Neuronal stem cell (in vitro differentiated cells): ENCODE results near the gene MANEAL.

Source experiments
- DNase-seq: peaks from one replicate; pipeline ENCODE4 v3.0.0-alpha.2; 2013; ENCODE audit warnings: low spot score
- H2AFZ ChIP-seq: one replicate; pipeline ENCODE4 v1.6.1; 2013; ENCODE audit warnings: mild to moderate bottlenecking, low read length, inconsistent platforms
- H2AK5ac ChIP-seq: 2 replicates; pipeline ENCODE4 v1.6.1; 2013; ENCODE audit warnings: low read depth, mild to moderate bottlenecking, inconsistent platforms, low read length, moderate library complexity, mixed read lengths
- H2BK120ac ChIP-seq: 2 replicates; pipeline ENCODE4 v1.6.1; 2013; ENCODE audit warnings: low read depth, mild to moderate bottlenecking, inconsistent platforms, low read length, moderate library complexity, mixed read lengths
- H2BK12ac ChIP-seq: one replicate; pipeline ENCODE4 v1.6.1; 2013; ENCODE audit warnings: low read length, inconsistent platforms
- H2BK15ac ChIP-seq: 2 replicates; pipeline ENCODE4 v1.6.1; 2013; ENCODE audit warnings: mild to moderate bottlenecking, low read length, inconsistent platforms, mixed read lengths
- H2BK5ac ChIP-seq: one replicate; pipeline ENCODE4 v1.6.1; 2013; ENCODE audit warnings: inconsistent platforms, mild to moderate bottlenecking, low read length, moderate library complexity
- H3K14ac ChIP-seq: one replicate; pipeline ENCODE4 v1.6.1; 2013; ENCODE audit warnings: low read length, inconsistent platforms
- H3K18ac ChIP-seq: 2 replicates; pipeline ENCODE4 v1.6.1; 2013; ENCODE audit warnings: low read length, inconsistent platforms
- H3K23ac ChIP-seq: 2 replicates; pipeline ENCODE4 v1.6.1; 2013; ENCODE audit warnings: low read depth, mild to moderate bottlenecking, mixed read lengths, low read length, inconsistent platforms; ENCODE audit not compliant: poor library complexity
- H3K27ac ChIP-seq: replicated peaks from 3 replicates; pipeline ENCODE4 v1.5.1; 2013; ENCODE audit warnings: low read length, inconsistent platforms
- H3K27me3 ChIP-seq, 3 experiments: 2 replicates each; pipeline ENCODE4 v1.6.1; 2013; ENCODE audit warnings: low read length in 3 of 3, mild to moderate bottlenecking in 2 of 3, inconsistent platforms in 1 of 3, low read depth in 1 of 3, mixed read lengths in 1 of 3, moderate library complexity in 1 of 3; ENCODE audit not compliant: control insufficient read depth in 3 of 3, insufficient read depth in 3 of 3
- H3K36me3 ChIP-seq, 2 donors: replicated peaks in 1 of 2; 2 replicates each; pipeline ENCODE4 v1.6.1; 2013; ENCODE audit warnings: low read length in 2 of 2; ENCODE audit not compliant: control insufficient read depth in 2 of 2, insufficient read depth in 2 of 2
- H3K4ac ChIP-seq: 2 replicates; pipeline ENCODE4 v1.6.1; 2013; ENCODE audit warnings: inconsistent platforms, mild to moderate bottlenecking, low read length, moderate library complexity
- H3K4me1 ChIP-seq, 2 donors: 1 replicate in 1 of 2; 2 replicates in 1 of 2; pipeline ENCODE4 v1.6.1; 2013; ENCODE audit warnings: low read length in 2 of 2, low read depth in 1 of 2; ENCODE audit not compliant: control insufficient read depth in 2 of 2, insufficient read depth in 1 of 2
- H3K4me2 ChIP-seq: one replicate; pipeline ENCODE4 v1.6.1; 2013; ENCODE audit warnings: mild to moderate bottlenecking, low read length, inconsistent platforms; ENCODE audit not compliant: insufficient read depth, poor library complexity, severe bottlenecking
- H3K4me3 ChIP-seq, 2 donors: 2 replicates each; pipeline ENCODE4 v1.5.1; 2013; ENCODE audit warnings: low read length in 2 of 2, mild to moderate bottlenecking in 2 of 2, inconsistent platforms in 1 of 2, moderate library complexity in 1 of 2
- H3K79me1 ChIP-seq: one replicate; pipeline ENCODE4 v1.6.1; 2013; ENCODE audit warnings: low read depth, mild to moderate bottlenecking, inconsistent platforms, low read length, moderate library complexity
- H3K9ac ChIP-seq: one replicate; pipeline ENCODE4 v1.6.1; 2013; ENCODE audit warnings: mild to moderate bottlenecking, low read depth, low read length, inconsistent platforms; ENCODE audit not compliant: poor library complexity
- H3K9me3 ChIP-seq, 2 donors: replicated peaks in 1 of 2; 2 replicates each; pipeline versions ENCODE3 to v1.6.1; 2013; ENCODE audit warnings: low read length in 2 of 2, mild to moderate bottlenecking in 2 of 2, inconsistent platforms in 1 of 2, low read depth in 1 of 2, mixed read lengths in 1 of 2, moderate library complexity in 1 of 2; ENCODE audit not compliant: control insufficient read depth in 2 of 2, insufficient read depth in 1 of 2
- H4K8ac ChIP-seq: one replicate; pipeline ENCODE4 v1.6.1; 2013; ENCODE audit warnings: low read depth, mild to moderate bottlenecking, inconsistent platforms, low read length, moderate library complexity
- H4K91ac ChIP-seq: one replicate; pipeline ENCODE4 v1.6.1; 2013; ENCODE audit warnings: low read length, low read depth, mild to moderate bottlenecking, inconsistent platforms; ENCODE audit not compliant: poor library complexity
- WGBS, 2 donors: extraction: QIAGEN DNeasy Blood & Tissue Kit; methylation state at CpG; one replicate each; pipeline ENCODE4 v1.1.7; 2013; ENCODE audit warnings: missing lambda C conversion rate in 2 of 2, mixed read lengths in 1 of 2; ENCODE audit not compliant: insufficient read length in 2 of 2, insufficient replicate concordance in 1 of 2; ENCODE audit errors: extremely low coverage in 2 of 2; 5-methylcytosine and 5-hydroxymethylcytosine counted together

The MANEAL gene

DNA sequence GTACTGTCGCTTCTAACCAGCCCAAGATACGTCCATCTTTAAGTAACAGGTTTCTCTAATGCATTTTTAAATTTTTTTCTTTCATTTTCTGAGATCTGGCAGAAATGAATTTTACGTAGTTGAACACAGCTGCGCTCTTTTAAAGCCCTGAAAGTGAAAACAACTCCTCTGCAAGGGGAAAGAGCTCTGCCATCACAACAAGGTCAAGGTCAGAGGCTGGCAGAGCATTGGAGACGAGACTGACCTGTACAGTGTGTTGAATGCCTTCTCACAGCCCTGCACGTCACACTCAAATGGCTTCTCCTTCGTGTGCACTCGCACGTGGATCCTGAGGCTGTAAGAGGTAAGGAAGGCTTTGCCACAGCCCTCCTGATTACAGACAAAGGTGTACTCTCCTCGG, 46.0 kb downstream of the MANEAL start:
- H4K91ac ChIP-seq: no peak overlapping the region
- H4K8ac ChIP-seq: no peak overlapping the region
- no peak overlapping the region for H3K14ac ChIP-seq
- no peak overlapping the region for H2BK5ac ChIP-seq
- no peak overlapping the region for H3K4ac ChIP-seq
- no CpG with 5 or more reads among the region's 10 CpGs for WGBS, 2 donors
- H2BK15ac ChIP-seq: no peak overlapping the region
- H3K9ac ChIP-seq: no peak overlapping the region
- no peak overlapping the region for H3K18ac ChIP-seq
- no peaks in the 10 kb centered on the region for H3K9me3 ChIP-seq
- H2AFZ ChIP-seq: no peak overlapping the region
- H3K4me2 ChIP-seq: no peak overlapping the region
- H3K36me3 ChIP-seq: peaks cover 15 to 64% of the 10 kb centered on the region in 2 donors
- no peaks in the 10 kb centered on the region for H3K27me3 ChIP-seq
- no peak for DNase-seq
- no peak overlapping the region for H2BK120ac ChIP-seq
- no peak overlapping the region for H2BK12ac ChIP-seq
- no peak overlapping the region for H3K27ac ChIP-seq
- no peak overlapping the region for H3K23ac ChIP-seq
- H3K79me1 ChIP-seq: peaks cover 3% of the 10 kb centered on the region
- H2AK5ac ChIP-seq: no peak overlapping the region
- no peaks in the 10 kb centered on the region for H3K4me1 ChIP-seq
- peak overlapping the region in 1 of 2 donors; percentile 53 for H3K4me3 ChIP-seq

DNA sequence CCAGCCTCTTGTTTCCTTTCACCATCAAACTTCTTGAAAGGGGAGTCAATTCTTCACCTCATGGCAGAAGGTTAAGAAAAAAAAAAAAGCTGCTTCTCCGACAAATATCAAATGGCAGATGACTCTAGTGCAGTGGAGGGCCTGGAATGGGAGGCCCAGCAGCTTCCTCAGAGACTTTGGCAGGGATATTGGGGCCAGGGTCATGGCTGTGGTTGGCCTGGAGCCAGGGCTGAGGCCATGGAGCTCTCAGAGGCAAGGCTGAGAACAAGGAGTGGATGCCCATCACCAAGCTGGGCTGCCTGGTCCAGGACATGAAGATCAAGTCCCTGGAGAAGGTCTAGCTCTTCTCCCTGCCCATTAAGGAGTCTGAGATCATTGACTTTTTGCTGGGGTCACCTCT, 47.1 kb downstream of the MANEAL start:
- Histone ChIP-seq H3K4me1 (no peaks in the 10 kb centered on the region), H3K9ac (no peak overlapping the region), H2BK15ac (no peak overlapping the region), H3K4ac (no peak overlapping the region), H3K4me2 (no peak overlapping the region), H3K14ac (no peak overlapping the region), H3K79me1 (peaks cover 3% of the 10 kb centered on the region), H4K8ac (peak overlapping the region; percentile 87), H4K91ac (no peak overlapping the region), H3K27ac (no peak overlapping the region), H3K36me3 (peaks cover 13 to 54% of the 10 kb centered on the region in 2 donors), H3K23ac (peak overlapping the region; percentile 47), H2AK5ac (no peak overlapping the region), H3K9me3 (no peaks in the 10 kb centered on the region), H2AFZ (no peak overlapping the region), H2BK12ac (no peak overlapping the region), H2BK5ac (no peak overlapping the region), H3K18ac (no peak overlapping the region), H3K4me3 (no peak overlapping the region), H3K27me3 (no peaks in the 10 kb centered on the region), H2BK120ac (no peak overlapping the region)
- no CpG with 5 or more reads among the region's 1 CpG for WGBS, 2 donors
- DNase-seq: no peak

DNA sequence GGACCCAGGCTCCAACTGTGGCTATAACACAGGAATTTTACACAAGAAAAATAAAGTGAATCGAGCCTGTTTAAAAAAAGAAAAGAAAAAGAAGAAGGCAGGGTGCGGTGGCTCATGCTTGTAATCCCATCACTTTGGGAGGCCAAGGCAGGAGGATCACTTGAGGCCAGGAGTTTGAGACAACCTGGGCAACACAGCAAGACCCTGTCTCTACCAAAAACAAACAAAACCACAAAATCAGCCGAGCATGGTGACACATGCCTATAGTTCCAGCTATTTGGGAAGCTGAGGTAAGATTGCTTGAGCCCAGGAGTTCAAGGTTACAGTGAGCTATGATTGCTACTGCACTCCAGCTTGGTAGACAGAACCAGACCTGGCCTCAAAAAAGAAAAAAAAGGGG, 48.0 kb downstream of the MANEAL start:
- Histone ChIP-seq H3K18ac (no peak overlapping the region), H3K14ac (no peak overlapping the region), H3K36me3 (peaks cover 13 to 55% of the 10 kb centered on the region in 2 donors), H2BK12ac (no peak overlapping the region), H4K8ac (no peak overlapping the region), H3K4me1 (no peaks in the 10 kb centered on the region), H2AFZ (no peak overlapping the region), H2BK15ac (no peak overlapping the region), H3K27me3 (no peaks in the 10 kb centered on the region), H2BK120ac (no peak overlapping the region), H3K27ac (no peak overlapping the region), H2BK5ac (no peak overlapping the region), H3K79me1 (peaks cover 3% of the 10 kb centered on the region), H3K4me2 (no peak overlapping the region), H3K4ac (no peak overlapping the region), H3K23ac (no peak overlapping the region), H3K4me3 (no peak overlapping the region), H2AK5ac (no peak overlapping the region), H3K9me3 (no peaks in the 10 kb centered on the region), H3K9ac (no peak overlapping the region), H4K91ac (no peak overlapping the region)
- no peak for DNase-seq
- WGBS, 2 donors: no CpG with 5 or more reads among the region's 3 CpGs

DNA sequence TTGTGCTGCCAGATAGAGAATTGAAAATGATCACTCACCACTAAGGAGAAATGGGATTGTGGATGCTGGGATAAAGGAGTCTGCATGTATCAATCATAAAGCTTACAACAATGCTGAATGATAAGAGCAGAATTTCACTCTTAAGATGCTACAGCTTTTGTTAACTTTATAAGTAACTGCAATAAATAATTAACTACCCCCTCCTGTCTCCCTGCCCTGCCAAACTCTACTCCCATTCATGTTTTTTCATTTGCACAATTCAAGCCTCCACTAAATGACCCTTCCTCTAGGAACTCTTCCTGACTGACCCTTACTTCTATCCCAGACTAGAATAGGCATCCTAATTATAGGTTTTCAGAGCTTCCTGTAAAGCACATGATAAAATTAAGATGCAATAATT, 50.9 kb downstream of the MANEAL start:
- no peak overlapping the region for H3K27ac ChIP-seq
- H3K36me3 ChIP-seq: peaks cover 4 to 49% of the 10 kb centered on the region in 2 donors
- H3K14ac ChIP-seq: no peak overlapping the region
- no peak overlapping the region for H4K91ac ChIP-seq
- no peak overlapping the region for H3K9ac ChIP-seq
- H3K23ac ChIP-seq: no peak overlapping the region
- H3K27me3 ChIP-seq: no peaks in the 10 kb centered on the region
- H3K4me2 ChIP-seq: no peak overlapping the region
- no peak overlapping the region for H2BK120ac ChIP-seq
- H2AFZ ChIP-seq: no peak overlapping the region
- H3K4ac ChIP-seq: no peak overlapping the region
- H3K18ac ChIP-seq: no peak overlapping the region
- H3K9me3 ChIP-seq: no peaks in the 10 kb centered on the region
- no peak overlapping the region for H2BK15ac ChIP-seq
- no peak for DNase-seq
- peaks cover 3% of the 10 kb centered on the region for H3K79me1 ChIP-seq
- H3K4me3 ChIP-seq: no peak overlapping the region
- no peak overlapping the region for H2BK12ac ChIP-seq
- H2AK5ac ChIP-seq: no peak overlapping the region
- H3K4me1 ChIP-seq: no peaks in the 10 kb centered on the region
- no peak overlapping the region for H4K8ac ChIP-seq
- H2BK5ac ChIP-seq: no peak overlapping the region
